CD4-positive, alpha-beta T cell treated with Interleukin-15 for 4 hours (primary cell): ENCODE measurements around the gene ENSA.
"Not testable (repeated sequence)": the region's sequence is repeated elsewhere in the genome, so short reads cannot be mapped to it uniquely, and the experiment has no call there.

Experiments
- DNase-seq: peaks from one replicate; pipeline ENCODE4 v3.0.0-alpha.2; 2020; ENCODE audit warnings: low spot score

ENSA gene, protein sequence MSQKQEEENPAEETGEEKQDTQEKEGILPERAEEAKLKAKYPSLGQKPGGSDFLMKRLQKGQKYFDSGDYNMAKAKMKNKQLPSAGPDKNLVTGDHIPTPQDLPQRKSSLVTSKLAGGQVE

DNA sequence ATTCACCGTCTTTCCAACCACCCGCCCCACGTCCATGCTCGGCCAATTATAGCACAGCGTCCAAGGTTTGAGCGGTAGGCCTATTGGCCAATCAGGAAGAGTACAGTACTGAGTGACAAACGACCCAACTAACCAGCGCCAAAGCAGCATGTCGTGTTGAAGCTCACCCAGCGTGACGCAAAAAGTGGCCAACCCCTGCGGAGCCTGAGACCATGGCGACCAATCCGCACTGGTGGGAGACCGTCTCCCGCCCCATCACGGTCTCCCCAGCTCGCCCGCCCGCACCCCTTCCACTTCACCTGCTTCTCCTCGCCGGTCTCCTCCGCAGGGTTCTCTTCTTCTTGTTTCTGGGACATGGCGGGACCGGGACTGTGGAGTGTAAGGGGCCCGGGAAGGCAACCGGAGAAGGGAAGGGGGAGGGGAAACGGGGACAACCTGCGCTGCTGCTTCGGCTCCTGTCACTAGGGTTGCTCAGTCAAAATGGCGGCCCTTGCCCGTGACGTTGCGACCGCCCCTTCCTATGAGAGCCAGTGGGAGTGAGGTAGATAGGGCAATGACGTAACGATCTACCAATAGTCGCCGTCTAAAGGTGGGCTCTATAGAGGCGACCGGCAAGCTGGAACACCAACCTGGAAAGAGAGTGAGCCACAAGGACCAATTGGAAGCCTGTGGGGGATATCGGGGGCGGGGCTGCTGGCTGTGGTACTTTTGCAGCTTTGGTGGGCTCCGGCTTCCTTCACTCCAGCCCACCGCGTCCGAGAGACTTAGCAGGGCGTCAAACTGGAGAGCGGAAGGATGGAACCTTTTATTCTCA lies at the start of gene ENSA:
TSS of gene ENSA (minus strand) at position 498 of the 814 bp plus-strand sequence. CDS start at position 356, 142 bp downstream.
- DNase-seq, result peak; percentile 97

DNA sequence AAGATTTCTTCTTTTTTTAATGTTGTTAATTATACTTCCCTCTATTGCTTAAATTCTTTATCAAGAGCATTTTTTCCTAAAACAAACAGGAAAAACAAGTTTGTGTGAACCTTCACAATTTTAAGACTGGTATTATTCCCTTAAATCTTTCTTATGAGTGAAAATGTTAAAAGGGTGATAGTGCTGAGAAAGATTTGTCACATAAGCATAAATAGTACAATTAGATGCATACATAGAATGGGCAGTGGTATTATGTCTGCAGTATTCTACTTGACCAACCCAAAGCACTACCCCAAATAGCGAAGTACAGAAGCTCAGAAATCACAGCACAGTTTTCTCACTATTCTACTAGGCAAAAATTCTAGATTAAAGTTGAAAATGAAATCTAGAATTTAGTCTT lies 49.6 kb upstream of the ENSA start:
- no peak for DNase-seq

DNA sequence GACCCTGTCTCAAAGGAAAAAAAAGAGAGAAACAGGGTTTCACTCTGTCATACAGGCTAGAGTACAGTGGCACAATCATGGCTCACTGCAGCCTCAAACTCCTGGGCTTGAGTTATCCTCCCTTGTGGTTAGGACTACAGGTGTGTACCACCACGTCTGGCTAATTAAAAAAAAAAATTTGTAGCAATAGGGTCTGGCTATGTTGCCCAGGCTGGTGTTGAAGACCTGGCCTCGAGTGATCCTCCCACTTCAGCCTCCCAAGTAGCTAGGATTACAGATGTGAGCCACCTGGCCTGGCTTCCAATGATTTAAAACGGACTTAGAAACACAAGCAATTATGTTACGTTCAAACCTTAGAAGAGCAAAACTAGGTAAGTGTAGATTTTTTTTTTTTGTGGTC lies 45.5 kb upstream of the ENSA start:
- no peak for DNase-seq

DNA sequence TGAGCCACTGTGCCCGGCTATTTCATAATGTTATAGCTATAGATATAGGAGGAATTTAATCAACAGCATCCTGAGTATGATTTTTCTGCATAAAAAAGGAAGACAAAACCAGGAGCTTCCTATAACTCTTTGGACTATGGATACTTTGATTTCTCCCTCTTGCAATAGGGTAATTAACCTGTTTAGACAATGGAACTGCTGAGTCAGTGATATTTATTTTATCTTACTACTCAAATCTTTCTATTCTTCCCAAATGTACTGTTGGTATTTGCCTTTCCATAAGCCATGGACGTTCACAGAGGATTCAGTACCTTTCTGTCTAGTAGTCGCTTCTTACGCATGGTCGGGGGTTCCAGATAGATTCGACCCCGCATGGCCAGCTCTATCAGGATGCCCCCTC lies 33.9 kb upstream of the ENSA start:
- DNase-seq, result no peak

DNA sequence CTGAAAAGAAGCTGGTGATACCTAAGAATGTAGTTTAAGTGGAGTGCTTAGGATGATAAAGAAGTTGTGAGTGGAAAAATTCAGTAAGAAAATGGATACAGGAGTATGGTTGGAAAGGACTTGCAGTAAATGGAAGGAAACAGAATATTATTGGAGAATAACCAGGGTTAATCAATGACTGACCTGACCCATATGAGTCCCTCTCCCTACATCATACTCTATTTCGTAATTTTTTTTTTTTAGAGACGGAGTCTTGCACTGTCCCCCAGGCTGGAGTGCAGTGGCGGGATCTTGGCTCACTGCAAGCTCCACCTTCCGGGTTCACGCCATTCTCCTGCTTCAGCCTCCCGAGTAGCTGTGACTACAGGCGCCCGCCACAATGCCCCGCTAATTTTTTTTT lies 33.4 kb upstream of the ENSA start:
- DNase-seq, result no peak

DNA sequence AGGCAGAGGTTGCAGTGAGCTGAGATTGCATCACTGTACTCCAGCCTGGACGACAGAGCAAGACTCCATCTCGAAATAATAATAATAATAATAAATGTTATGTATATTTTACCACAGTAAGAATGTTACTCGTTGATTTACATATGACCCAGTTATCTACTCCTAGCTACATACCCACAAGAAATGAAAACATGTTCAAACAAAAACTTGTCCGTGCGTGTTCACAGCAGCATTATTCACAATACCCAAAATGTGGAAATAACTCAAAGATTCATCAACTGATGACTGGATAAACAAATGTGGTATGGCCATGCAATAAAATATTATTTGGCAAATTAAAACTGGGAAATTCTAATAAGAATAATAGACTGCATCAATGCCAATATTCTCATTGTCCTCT lies 31.7 kb upstream of the ENSA start:
- DNase-seq, result no peak

DNA sequence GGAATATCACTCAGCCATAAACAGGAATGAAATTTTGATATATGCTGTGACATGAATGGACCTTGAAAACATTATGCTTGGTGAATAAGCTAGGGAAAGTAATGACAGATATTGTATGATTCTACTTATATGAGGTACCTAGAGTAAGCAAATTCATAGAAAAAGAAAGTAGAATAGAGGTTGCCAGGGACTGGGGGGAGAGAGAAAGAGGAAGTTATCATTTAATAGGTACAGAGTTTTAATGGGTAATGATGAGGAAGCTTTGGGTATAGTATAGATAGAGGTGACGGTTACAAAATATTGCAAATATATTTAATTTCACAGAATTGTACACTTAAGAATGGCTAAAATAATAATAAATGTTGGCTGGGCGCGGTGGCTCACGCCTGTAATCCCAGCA lies 31.2 kb upstream of the ENSA start:
- no peak for DNase-seq

DNA sequence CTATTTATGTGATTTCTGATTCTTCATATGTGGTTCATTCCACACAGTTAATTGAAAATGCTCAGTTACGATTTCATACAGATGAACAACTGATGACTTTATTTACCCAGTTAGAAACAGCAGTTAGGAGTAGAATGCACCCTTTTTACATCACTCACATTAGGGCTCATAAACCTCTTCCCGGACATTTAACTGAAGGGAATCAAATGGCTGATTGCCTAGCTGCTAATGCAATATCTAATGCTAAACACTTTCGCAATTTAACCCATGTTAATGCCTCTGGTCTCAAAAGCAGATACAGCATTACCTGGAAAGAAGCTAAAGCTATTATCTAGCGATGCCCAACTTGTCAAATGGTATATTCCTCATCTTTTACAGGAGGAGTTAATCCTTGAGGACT lies 27.7 kb upstream of the ENSA start:
- DNase-seq, result not testable (repeated sequence)

DNA sequence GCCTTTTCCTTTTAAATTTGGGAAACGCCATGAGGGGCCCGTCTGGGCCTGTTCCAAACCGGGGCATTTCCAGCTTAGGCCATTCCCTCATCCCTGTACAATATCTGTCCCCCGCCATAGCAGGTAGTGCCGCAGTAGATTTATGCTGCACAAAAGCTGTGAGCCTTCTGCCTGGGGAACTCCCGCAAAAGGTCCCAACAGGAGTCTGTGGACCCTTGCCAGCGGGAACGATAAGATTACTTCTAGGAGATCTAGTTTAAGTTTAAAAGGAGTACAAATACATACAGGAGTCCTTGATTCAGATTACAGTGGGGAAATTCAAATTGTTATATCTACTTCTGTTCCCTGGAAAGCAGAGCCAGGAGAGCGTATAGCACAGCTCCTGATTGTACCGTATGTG lies 25.2 kb upstream of the ENSA start:
- DNase-seq, result not testable (repeated sequence)

DNA sequence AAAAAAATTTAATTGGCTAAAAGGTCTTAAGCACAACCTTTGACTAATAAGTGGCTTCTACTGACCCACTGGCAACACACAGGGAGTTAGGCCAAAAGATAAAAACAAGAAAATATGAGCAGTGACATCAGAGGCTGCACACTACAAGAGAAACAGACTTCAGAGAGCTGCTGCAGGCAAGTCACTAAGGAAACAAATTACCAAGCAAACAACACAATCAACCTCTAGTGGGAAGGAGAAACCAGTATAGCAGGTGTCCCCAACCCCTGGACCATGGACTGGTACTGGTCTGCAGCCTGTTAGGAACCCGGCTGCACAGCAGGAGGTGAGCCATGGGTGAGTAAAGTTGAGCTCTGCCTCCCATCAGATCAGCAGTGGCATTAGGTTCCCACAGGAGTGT lies 20.8 kb upstream of the ENSA start:
- no peak for DNase-seq

DNA sequence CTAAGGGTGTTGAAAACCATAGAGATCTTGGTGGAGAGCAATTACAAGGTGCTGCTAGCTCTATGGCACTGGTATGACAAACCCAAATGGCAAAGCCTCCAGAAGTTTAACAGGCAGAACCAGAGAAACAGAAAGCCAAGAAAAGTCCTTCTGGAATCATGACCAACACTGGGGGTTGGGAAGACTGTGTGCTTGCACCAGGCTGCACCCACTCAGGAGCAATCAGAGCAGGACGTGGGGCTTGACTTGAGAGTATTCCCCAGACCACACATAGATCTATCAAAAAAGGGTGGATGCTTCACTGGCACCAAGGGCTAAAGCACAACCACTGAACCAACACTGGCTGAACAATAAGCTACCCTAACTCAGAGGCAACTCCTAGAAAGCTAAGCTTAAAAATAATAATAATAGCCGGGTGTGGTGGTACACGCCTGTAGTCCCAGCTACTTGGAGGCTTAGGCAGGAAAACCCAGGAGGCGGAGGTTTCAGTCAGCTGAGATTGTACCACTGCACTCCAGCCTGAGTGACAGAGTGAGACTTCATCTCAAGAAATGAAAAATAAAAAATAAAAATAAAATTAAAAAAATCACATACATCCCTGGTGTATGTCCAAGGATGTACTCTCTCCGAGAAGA lies 20.1 kb upstream of the ENSA start:
- DNase-seq, result no peak

DNA sequence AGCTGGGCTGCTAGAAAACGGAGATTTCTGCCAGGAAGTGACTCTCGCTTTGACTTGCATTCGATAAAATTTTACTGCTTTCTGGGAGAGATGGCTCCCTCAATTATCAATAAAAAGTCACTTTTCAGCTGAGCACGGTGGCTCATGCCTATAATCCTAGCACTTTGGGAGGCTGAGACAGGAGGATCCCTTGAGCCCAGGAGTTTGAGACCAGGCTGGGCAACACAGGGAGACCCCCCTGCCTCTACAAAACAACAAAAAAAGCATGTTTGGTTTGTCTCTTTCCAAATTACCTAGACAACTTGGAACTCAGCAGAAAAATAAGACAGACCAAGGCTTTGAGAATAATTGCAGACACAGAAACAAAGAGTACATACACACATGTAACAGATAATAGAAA lies 12.9 kb upstream of the ENSA start:
- no peak for DNase-seq

DNA sequence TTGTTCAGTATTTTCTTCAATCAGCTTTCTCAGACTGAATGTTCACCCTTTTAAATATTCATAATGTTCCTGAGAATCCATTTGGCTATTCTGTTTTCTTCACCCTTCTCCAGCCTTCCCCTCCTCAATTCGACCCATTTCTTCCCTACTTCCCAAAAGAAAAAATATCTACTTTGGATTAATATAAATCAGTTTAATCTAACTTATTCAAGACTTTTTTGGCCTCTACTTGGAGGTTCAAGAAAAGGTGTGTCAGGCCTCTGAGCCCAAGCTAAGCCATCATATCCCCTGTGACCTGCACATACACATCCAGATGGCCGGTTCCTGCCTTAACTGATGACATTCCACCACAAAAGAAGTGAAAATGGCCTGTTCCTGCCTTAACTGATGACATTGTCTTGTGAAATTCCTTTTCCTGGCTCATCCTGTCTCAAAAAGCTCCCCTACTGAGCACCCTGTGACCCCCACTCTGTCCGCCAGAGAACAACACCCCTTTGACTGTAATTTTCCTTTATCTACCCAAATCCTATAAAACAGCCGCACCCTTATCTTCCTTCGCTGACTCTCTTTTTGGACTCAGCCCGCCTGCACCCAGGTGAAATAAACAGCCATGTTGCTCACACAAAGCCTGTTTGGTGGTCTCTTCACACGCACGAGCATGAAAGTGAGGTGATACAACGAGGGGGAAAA lies 11.9 kb upstream of the ENSA start:
- DNase-seq, result not testable (repeated sequence)

DNA sequence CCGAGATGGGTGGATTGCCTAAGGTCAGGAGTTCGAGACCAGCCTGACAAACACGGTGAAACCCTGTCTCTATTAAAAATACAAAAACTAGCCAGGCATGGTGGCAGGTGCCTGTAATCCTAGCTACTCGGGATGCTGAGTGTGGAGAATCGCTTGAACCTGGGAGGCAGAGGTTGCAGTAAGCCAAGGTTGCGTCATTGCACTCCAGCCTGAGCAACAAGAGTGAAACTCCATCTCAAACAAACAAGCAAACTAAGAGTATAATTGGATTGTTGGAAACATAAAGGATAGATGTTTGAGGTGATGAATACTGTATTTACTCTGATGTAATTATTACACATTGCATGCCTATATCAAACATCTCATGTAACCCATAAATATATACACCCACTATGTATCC lies 9.0 kb upstream of the ENSA start:
- not testable (repeated sequence) for DNase-seq

DNA sequence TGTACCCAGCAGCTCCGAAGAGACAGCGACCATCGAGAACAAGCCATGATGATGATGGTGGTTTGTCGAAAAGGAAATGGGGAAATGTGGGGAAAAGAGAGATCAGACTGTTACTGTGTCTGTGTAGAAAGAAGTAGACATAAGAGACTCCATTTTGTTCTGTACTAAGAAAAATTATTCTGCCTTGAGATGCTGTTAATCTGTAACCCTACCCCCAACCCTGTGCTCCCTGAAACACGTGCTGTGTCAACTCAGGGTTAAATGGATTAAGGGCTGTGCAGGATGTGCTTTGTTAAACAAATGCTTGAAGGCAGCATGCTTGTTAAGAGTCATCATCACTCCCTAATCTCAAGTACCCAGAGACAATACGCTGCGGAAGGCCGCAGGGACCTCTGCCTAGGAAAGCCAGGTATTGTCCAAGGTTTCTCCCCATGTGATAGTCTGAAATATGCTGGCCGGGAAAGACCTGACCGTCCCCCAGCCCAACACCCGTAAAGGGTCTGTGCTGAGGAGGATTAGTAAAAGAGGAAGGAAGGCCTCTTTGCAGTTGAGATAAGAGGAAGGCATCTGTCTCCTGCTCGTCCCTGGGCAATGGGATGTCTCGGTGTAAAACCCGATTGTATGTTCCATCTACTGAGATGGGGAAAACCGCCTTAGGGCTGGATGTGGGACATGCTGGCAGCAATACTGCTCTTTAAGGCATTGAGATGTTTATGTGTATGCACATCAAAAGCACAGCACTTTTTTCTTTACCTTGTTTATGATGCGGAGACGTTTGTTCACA lies 5.6 kb upstream of the ENSA start:
- DNase-seq, result not testable (repeated sequence)

DNA sequence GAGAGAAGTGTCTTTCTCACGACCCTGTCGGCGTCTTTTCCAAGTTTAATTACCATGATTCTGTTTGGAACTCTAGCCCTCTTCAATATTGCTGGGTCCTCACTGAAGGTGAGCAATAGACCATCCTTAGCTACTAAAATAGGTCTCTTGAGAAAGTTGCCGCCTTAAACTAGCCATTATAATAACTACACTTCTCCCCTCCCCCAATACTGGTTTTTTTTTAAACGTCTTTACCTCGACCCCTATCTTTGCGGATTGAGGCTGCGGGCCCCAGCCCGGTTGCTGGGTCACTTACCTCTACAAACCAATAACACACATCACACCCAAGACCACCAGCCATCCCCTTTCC lies 672 bp downstream of the ENSA start:
- no peak for DNase-seq

DNA sequence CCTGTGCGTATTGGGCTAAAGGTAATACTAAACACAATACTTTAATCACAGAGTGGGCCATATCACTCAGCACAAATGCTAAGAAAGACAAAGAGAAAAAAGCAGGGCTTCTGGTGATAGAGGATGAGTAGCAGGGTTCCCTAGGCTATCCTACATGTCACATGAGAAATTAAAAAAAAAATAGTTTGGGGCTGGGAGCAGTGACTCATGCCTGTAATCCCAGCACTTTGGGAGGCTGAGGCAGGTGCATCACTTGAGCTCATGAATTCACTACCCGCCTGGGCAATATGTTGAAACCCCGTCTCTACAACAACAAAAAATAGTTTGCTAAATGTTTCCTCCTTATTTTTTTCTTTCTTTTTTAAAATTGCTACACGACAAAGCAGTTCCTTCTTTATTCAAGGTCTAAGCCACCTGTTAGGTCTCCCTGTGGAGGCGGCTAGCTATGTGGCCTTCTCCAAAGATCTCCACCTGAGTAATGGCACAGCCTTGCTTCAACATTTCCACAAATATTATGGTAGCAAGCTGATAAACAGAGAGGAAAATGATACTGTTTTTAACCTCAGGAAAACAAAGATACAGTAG lies 1.5 kb downstream of the ENSA start:
- no peak for DNase-seq

DNA sequence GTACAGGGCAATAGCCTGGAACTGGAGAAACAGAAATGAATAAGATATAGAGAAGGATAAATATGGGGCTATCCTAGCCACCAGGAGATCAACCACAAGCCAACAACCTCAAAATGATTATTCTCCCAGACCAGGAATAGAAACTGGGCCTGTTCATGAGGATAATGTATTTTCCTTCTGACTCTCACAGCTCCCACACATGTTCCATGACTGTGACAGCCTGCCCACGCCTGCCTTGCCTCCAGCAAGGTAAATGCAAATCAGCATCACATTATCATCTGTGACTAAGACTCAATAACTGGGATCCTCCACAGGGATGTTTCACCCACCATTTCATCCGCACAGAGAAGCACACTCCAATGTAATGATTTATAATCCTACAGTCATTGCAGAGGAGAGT lies 3.3 kb downstream of the ENSA start:
- no peak for DNase-seq

DNA sequence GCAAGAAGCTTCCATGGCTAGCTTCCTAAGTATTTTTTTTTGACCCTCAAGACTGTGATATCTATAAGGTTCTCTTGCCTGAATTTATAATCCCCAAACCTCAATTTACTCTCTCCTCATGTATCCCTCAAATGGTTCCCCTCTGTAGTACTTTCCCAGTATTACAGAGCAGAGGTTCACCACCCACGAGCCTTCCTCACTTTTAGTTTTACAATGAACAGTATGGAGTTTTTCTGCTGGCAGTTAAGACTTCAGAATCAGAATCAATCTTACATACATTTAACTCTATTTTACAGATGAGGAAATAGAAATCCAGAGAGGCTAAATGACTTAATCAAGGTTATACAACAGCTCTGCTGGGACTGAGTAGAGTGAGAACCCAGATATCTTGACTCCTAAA lies 4.9 kb downstream of the ENSA start:
- DNase-seq, result not testable (repeated sequence)

DNA sequence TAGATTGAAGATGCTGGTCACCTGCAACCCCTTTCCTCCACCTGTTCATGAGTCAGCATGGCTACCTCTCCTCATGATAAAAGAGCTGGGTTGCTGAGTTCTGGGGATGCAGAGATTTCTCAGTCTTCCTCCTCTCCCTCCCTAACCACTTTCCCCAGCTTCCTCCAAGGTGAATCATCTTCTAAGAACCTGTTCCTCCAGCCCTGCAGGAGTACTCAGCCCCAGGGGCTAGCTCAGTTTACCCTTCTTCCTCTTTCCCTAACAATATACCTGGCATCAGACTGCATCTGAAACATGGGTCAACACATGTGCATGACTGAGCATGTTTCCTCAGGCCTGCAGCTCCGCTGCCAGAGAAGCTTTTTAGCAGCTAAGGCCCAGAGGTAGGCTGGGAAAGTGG lies 5.3 kb downstream of the ENSA start:
- DNase-seq, result not testable (repeated sequence)

DNA sequence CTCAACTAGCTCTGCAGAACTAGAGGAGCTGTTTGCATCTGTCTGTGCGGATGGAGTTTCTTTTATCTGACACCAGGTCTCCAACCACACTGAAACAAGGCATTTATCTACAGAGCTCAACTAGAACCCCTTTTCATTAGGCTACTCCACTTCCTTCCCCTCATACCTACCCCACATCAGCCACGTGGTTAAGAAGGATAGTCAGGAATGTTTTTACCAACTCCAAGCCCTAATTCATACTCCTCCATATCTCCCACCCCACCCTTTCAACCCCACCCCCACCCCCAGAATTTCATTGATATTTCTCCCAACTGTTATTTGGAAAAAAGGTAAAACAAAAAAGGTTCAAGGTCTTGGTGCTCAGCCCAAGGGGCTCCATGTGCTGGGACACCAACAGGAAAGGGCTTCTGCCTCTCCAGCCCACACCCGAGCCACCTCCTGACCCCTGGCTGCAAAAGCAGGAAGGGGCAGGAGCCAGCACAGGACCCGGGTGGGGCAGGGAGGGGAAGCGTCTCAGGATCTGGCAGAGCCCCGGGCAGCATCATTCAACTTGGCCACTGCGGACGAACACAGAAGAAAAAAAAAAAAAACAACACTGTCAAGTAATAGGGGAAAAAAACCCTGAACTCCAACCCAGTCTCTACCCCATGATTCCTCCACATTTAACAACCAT lies 7.0 kb downstream of the ENSA start:
- DNase-seq, result no peak
